OCI-LY7 (cell line): ENCODE measurements around the gene CRTC2. TPM values are rescaled to one million over a fixed set of nuclear protein-coding genes. Genes with fewer than 3 reads are reported as not detected.

Source experiments
- BruUV-seq: library from RNA; stranded (reverse); fragments of 400-500 nt; replicated peaks from 2 replicates; lab custom pipeline; 2021; lab: Mats Ljungman, UMichigan
- CTCF ChIA-PET: fragments of 300-600 bp; sonication (Branson Sonifier 250); formaldehyde crosslinking; loops from one replicate; lab custom pipeline; 2022; ENCODE audit warnings: antibody characterized with exemption; ENCODE audit not compliant: unreplicated experiment; lab: Charles Lee
- POLR2A ChIA-PET: fragments of 300-600 bp; sonication (Branson Sonifier 250); formaldehyde crosslinking; loops from one replicate; lab custom pipeline; 2022; ENCODE audit warnings: antibody characterized with exemption; lab: Charles Lee
- DNase-seq: peaks from one replicate; pipeline ENCODE4 v3.0.0-alpha.2; 2015; ENCODE audit warnings: low spot score
- H2AFZ ChIP-seq: fragments of 200-600 bp; sonication (generic), shearing (Covaris generic); 2 replicates; pipeline ENCODE4 v1.6.1; 2014; ENCODE audit warnings: mild to moderate bottlenecking, antibody characterized with exemption, low read length, moderate library complexity
- H3K27ac ChIP-seq: fragments of 200-600 bp; sonication (generic); 2 replicates; pipeline ENCODE4 v1.5.1; 2014; ENCODE audit warnings: mixed run types, low read depth, mild to moderate bottlenecking, moderate library complexity, low read length, inconsistent platforms; ENCODE audit not compliant: poor library complexity, severe bottlenecking
- H3K36me3 ChIP-seq: fragments of 200-600 bp; sonication (generic); 2 replicates; pipeline ENCODE4 v1.6.1; 2014; ENCODE audit warnings: mild to moderate bottlenecking, antibody characterized with exemption, low read length, moderate library complexity, mixed read lengths; ENCODE audit not compliant: insufficient read depth
- H3K4me1 ChIP-seq: fragments of 200-600 bp; sonication (generic); 2 replicates; pipeline ENCODE4 v1.5.1; 2014; ENCODE audit warnings: mild to moderate bottlenecking, low read length; ENCODE audit not compliant: insufficient read depth, poor library complexity, severe bottlenecking
- H3K4me2 ChIP-seq: fragments of 200-600 bp; sonication (generic); 2 replicates; pipeline ENCODE4 v1.6.1; 2014; ENCODE audit warnings: mild to moderate bottlenecking, low read length
- H3K4me3 ChIP-seq: fragments of 200-600 bp; sonication (generic); 2 replicates; pipeline ENCODE4 v1.5.1; 2014; ENCODE audit warnings: mild to moderate bottlenecking, low read depth, low read length; ENCODE audit not compliant: poor library complexity, severe bottlenecking
- H3K79me2 ChIP-seq: fragments of 200-600 bp; sonication (generic); 2 replicates; pipeline ENCODE4 v1.6.1; 2016; ENCODE audit warnings: low read depth, mild to moderate bottlenecking, low read length, moderate library complexity, mixed read lengths; ENCODE audit not compliant: insufficient read depth
- H3K9me2 ChIP-seq: fragments of 200-600 bp; sonication (generic); 2 replicates; pipeline ENCODE4 v1.6.1; 2016; ENCODE audit warnings: mild to moderate bottlenecking, low read length, mixed read lengths; ENCODE audit not compliant: insufficient read depth
- H3K9me3 ChIP-seq: fragments of 200-600 bp; sonication (generic); 2 replicates; pipeline ENCODE4 v1.6.1; 2014; ENCODE audit warnings: mild to moderate bottlenecking, mixed run types, low read length, mixed read lengths
- H4K20me1 ChIP-seq: fragments of 200-600 bp; sonication (generic); 2 replicates; pipeline ENCODE4 v1.6.1; 2014; ENCODE audit warnings: mild to moderate bottlenecking, antibody characterized with exemption, low read length, moderate library complexity, mixed read lengths; ENCODE audit not compliant: insufficient read depth
- EZH2phosphoT487 ChIP-seq: fragments of 200-600 bp; sonication (generic); IDR thresholded peaks from 2 replicates; pipeline ENCODE4 v1.6.1; 2018; ENCODE audit warnings: low read depth, borderline replicate concordance, mild to moderate bottlenecking, mixed run types, antibody characterized with exemption, low read length, moderate library complexity, mixed read lengths
- intact Hi-C: fragments of 100-400 bp; cut with micrococcal nuclease; formaldehyde crosslinking; loops from one replicate; pipeline ENCODE4 v1.10.0; 2022; ENCODE audit not compliant: unreplicated experiment
- total RNA-seq, 2 experiments: library from RNA; depleted of rRNA in 1 of 2; stranded (reverse); fragments of >200 nt in 1 of 2; shearing (Covaris generic) in 1 of 2; gene quantifications; 2 replicates each; pipeline ENCODE4 v1.2.3, GENCODE V29; 2014 to 2022
- TF ChIP-seq, protein P1 (sequence below): fragments of 200-600 bp; sonication (generic); conservative IDR thresholded peaks from 2 replicates; pipeline ENCODE4 v1.5.1; 2014; ENCODE audit warnings: mild to moderate bottlenecking, antibody characterized with exemption, low read length, moderate library complexity, mixed read lengths

The CRTC2 gene
- total RNA-seq, 2 experiments from 2014 or later: 15.6 to 65.6 TPM

DNA sequence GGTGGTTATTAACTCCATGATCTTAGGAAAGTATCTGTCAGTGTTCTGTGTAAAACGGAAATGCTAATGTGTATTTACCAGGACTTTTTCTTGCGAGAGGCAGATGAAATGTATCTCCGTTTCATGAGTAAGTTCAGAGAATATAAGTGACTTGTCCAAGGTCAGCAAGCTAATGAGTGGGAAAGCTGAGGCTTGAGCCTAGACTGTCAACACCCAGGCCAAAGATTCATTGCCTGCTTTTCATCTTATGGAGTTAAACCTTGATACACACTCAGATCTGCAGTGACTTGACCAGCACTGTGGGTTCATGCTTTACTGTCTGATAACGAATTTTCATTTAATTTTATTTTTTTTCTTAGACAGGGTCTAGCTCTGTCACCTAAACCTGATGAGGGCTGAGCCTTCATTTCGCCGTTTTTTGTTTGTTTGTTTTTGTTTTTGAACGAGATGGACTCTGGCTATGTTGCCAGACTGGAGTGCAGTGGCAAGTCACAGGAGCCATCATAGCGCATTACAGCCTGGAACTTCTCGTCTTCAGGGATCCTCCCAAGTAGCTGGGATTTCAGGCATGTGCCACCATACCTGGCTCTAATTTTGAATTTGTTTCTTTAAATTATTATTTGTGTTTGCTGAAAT is 20.0 kb upstream of the CRTC2 start:
- TF ChIP-seq, protein P1, sequence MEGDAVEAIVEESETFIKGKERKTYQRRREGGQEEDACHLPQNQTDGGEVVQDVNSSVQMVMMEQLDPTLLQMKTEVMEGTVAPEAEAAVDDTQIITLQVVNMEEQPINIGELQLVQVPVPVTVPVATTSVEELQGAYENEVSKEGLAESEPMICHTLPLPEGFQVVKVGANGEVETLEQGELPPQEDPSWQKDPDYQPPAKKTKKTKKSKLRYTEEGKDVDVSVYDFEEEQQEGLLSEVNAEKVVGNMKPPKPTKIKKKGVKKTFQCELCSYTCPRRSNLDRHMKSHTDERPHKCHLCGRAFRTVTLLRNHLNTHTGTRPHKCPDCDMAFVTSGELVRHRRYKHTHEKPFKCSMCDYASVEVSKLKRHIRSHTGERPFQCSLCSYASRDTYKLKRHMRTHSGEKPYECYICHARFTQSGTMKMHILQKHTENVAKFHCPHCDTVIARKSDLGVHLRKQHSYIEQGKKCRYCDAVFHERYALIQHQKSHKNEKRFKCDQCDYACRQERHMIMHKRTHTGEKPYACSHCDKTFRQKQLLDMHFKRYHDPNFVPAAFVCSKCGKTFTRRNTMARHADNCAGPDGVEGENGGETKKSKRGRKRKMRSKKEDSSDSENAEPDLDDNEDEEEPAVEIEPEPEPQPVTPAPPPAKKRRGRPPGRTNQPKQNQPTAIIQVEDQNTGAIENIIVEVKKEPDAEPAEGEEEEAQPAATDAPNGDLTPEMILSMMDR: no peak
- TF ChIP-seq EZH2phosphoT487: no peak
- peak overlapping the region; percentile 86 for H3K4me3 ChIP-seq

DNA sequence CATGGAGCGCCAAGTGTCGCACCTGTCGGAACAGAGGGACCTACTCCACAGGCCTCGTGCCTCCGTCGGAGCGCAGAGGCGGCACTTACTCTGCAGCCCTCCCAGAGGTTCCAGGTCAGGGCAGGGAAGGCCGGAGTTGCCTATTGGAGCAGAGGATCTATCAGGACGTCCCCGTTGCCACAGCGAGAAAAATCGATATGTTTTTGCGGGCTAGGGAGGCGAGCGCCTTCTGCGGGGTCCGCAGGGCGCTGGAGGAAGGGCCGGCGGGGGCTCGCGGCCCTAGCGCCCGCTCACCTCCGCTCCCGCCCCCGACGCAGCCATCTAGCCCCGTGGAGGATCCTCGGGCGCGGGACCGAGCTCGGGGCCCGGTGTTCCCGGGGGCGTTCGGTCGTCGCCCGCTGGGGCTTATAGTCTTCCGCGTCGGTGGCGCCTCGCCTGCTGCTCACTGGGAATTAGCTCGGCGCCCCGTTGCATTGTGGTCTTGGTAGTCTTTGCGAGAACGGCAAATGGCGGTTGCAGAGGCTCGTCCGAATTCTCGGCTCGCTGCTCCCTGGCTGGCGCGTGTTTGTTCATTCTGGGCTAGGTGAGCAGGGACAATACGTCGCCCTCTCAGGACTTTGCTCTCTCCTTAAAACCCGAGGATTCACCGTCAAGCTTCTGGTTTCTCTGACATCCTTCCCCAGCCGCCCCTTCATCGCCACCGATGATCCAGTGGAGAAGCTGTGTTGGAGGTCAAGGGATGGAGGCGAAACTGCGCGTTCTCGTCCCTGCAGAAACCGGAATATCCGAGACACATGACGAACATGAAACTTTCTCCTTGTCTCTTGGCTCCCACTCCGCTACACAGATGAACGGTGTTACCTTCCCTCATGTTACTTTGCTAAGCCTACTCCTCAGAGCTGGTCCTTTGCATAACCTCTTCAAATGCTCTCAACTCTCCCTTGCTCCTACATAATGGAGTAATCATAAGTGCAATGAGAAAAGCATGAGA is 19.1 kb upstream of the CRTC2 start, which contains the start of gene JTB:
Gene JTB (minus strand): TSS at position 425 of the 991 bp plus-strand sequence. CDS start 422 bp downstream, at position 3.
- H3K4me1 ChIP-seq: peaks cover 22% of the 10 kb centered on the region
- H3K4me2 ChIP-seq: peak within 1 kb of the TSS; percentile 82
- H3K9me3 ChIP-seq: no peaks in the 10 kb centered on the region
- peak within 1 kb of the TSS; percentile 58 for H3K27ac ChIP-seq
- CTCF ChIA-PET: interaction anchor here (0.5 to 1.7 kb wide), 5 partner anchors 9 to 405 kb away, joined by 3 to 6 read pairs (median 3); partner anchors contain the start of genes RAB13 and SLC39A1
- BruUV-seq: TSS peak; percentile 91
- H4K20me1 ChIP-seq: no peaks in the 10 kb centered on the region
- H2AFZ ChIP-seq: peak within 1 kb of the TSS; percentile 83
- H3K4me3 ChIP-seq: peak within 1 kb of the TSS; percentile 86
- POLR2A ChIA-PET: interaction anchor here (0.6 to 5.1 kb wide), 14 partner anchors 9 to 344 kb away, joined by 3 to 54 read pairs (median 4); partner anchors contain the start of genes CHTOP, CREB3L4, DENND4B and GATAD2B
- peaks cover 37% of the 10 kb centered on the region for H3K36me3 ChIP-seq
- intact Hi-C loops: loop anchor here (1.0 to 2.0 kb wide), 2 partner anchors 10 to 55 kb away; partner anchors contain the start of genes CREB3L4 and GATAD2B
- DNase-seq: peak; percentile 88
- peaks cover 37% of the 10 kb centered on the region for H3K79me2 ChIP-seq
- no peaks in the 10 kb centered on the region for H3K9me2 ChIP-seq
- no peak for TF ChIP-seq EZH2phosphoT487
- TF ChIP-seq, protein P1: no peak

More for the DNA sequence above, 20.0 kb upstream of the CRTC2 start:
- peaks cover 21% of the 10 kb centered on the region for H3K4me1 ChIP-seq
- peaks cover 29% of the 10 kb centered on the region for H3K36me3 ChIP-seq
- peak overlapping the region; percentile 83 for H2AFZ ChIP-seq
- ChIA-PET POLR2A (interaction anchor here (0.7 to 5.1 kb wide), 11 partner anchors 8 to 345 kb away, joined by 3 to 54 read pairs (median 4); partner anchors contain the start of genes CHTOP, CREB3L4, DENND4B and RAB13), CTCF (interaction anchor here (0.5 to 1.7 kb wide), 5 partner anchors 8 to 406 kb away, joined by 3 to 6 read pairs (median 3); partner anchors contain the start of genes RAB13 and SLC39A1)
- DNase-seq: no peak
- H4K20me1 ChIP-seq: no peaks in the 10 kb centered on the region
- intact Hi-C loops: no loop called here
- no TSS peak for BruUV-seq
- H3K79me2 ChIP-seq: peaks cover 37% of the 10 kb centered on the region
- no peaks in the 10 kb centered on the region for H3K9me2 ChIP-seq
- no peaks in the 10 kb centered on the region for H3K9me3 ChIP-seq
- H3K27ac ChIP-seq: peak overlapping the region; percentile 58
- peak overlapping the region; percentile 82 for H3K4me2 ChIP-seq
